ENCODE measurements around the gene SNCAIP. TPM values are rescaled to one million over a fixed set of nuclear protein-coding genes. Genes with fewer than 3 reads are reported as not detected.

Gene SNCAIP
- total and polyA plus RNA-seq, 2 experiments from 2014 or later = 1.5 to 2.4 TPM

DNA sequence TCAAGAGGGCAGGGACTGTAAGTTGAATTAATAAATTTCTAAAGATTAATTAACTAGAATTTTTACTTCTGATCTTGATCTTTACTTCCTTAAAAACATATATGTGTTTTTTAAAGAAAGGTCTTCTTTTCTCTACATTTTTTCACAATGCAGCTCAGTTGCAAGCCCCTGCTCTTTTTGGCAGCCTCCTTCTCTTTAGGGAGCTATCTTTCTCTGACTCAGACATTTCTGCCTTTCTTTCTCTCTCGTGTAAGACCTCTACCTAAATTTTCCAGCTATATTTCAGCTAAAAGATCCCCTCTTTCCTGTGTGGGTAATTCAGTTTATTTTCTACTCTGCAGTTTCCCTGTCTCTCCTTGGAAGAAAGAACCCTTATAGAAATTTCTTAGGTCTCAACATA lies 38.3 kb upstream of the SNCAIP start:
- DNase-seq = no peak
- Histone ChIP-seq H3K9ac (no peak overlapping the region), H3K79me2 (ENCODE audit: insufficient read depth) (no peaks in the 10 kb centered on the region), H3K27me3 (replicated peaks; ENCODE audit: insufficient read depth) (no peaks in the 10 kb centered on the region), H3K36me3 (ENCODE audit: low read depth) (no peaks in the 10 kb centered on the region), H3K9me3 (ENCODE audit: low read depth) (no peaks in the 10 kb centered on the region), H2AFZ (no peak overlapping the region), H3K9me2 (ENCODE audit: insufficient read depth) (no peaks in the 10 kb centered on the region), H3F3A (ENCODE audit: insufficient read depth) (no peaks in the 10 kb centered on the region), H3K27ac (no peak overlapping the region), H3K4me2 (ENCODE audit: unreplicated experiment) (no peak overlapping the region), H4K20me1 (ENCODE audit: insufficient read depth) (no peaks in the 10 kb centered on the region), H3K4me1 (ENCODE audit: insufficient read depth) (no peaks in the 10 kb centered on the region), H3K4me3 (no peak overlapping the region)
- 6 to 9% methylated on average over 1 of the region's 1 CpG for WGBS, 2 experiments (ENCODE audit: low coverage in 1 of 2, low lambda C conversion rate in 2 of 2, missing lambda C conversion rate in 2 of 2)
- TF ChIP-seq EZH2phosphoT487 (IDR thresholded peaks at IDR 0.05; ENCODE audit: insufficient read depth, low read depth) = no peak
- TF ChIP-seq EZH2 (IDR thresholded peaks at IDR 0.05; ENCODE audit: insufficient read depth, poor library complexity, severe bottlenecking) = no peak
- in situ Hi-C loops (cut with MboI) = no loop called here

DNA sequence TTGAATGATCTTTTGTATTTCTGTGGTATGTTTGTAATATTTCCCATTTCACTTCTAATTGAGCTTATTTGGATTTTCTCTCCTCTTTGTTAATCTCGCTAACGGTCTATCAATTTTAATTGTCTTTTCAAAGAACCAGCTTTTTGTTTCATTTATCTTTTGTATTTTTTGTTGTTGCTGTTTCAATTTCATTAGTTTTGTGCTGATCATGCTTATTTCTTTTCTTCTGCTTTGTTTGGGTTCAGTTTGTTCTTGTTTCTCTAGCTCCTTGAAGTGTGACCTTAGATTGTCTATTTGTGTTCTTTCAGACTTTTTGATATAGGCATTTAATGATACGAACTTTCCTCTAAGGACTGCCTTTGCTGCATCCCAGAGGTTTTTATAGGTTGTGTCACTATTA lies 28.4 kb upstream of the SNCAIP start:
- TF ChIP-seq EZH2phosphoT487 (IDR thresholded peaks at IDR 0.05; ENCODE audit: insufficient read depth, low read depth) = no peak
- TF ChIP-seq EZH2 (IDR thresholded peaks at IDR 0.05; ENCODE audit: insufficient read depth, poor library complexity, severe bottlenecking) = no peak
- no peaks in the 10 kb centered on the region for H4K20me1 ChIP-seq (ENCODE audit: insufficient read depth)
- no peak overlapping the region for H2AFZ ChIP-seq
- no peak overlapping the region for H3K9ac ChIP-seq
- H3K9me3 ChIP-seq (ENCODE audit: low read depth) = no peaks in the 10 kb centered on the region
- no peaks in the 10 kb centered on the region for H3K9me2 ChIP-seq (ENCODE audit: insufficient read depth)
- no peak overlapping the region for H3K27ac ChIP-seq
- DNase-seq = no peak
- in situ Hi-C loops (cut with MboI) = no loop called here
- 71 to 75% methylated on average over 3 of the region's 3 CpGs for WGBS, 2 experiments (ENCODE audit: low coverage in 1 of 2, low lambda C conversion rate in 2 of 2, missing lambda C conversion rate in 2 of 2)
- H3K79me2 ChIP-seq (ENCODE audit: insufficient read depth) = no peaks in the 10 kb centered on the region
- H3F3A ChIP-seq (ENCODE audit: insufficient read depth) = no peaks in the 10 kb centered on the region
- H3K27me3 ChIP-seq (replicated peaks; ENCODE audit: insufficient read depth) = no peaks in the 10 kb centered on the region
- H3K36me3 ChIP-seq (ENCODE audit: low read depth) = no peaks in the 10 kb centered on the region
- no peak overlapping the region for H3K4me3 ChIP-seq
- H3K4me2 ChIP-seq (ENCODE audit: unreplicated experiment) = no peak overlapping the region
- no peaks in the 10 kb centered on the region for H3K4me1 ChIP-seq (ENCODE audit: insufficient read depth)

DNA sequence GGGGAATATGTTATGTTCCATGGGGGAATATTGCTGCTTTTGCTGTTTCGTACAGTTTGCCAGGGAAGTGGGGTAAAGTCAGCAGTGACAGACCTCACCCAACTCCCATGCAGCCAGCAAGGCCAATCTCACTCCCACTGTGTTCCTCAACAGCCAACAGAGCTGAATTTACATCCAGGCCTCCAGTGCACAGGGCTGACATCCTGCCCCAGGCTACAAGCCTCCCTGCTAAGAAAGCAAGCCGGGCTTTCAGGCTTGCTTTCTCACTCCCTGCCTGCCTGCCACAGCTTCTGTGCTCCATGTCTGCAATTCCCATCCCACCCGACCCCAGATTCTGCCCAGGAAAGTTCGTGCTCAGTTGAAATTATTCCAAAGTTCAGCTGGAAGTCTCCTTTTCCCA lies 25.5 kb upstream of the SNCAIP start:
- no peak for DNase-seq
- no peak for TF ChIP-seq EZH2phosphoT487 (IDR thresholded peaks at IDR 0.05; ENCODE audit: insufficient read depth, low read depth)
- no peak for TF ChIP-seq EZH2 (IDR thresholded peaks at IDR 0.05; ENCODE audit: insufficient read depth, poor library complexity, severe bottlenecking)
- H3K27me3 ChIP-seq (replicated peaks; ENCODE audit: insufficient read depth) = no peaks in the 10 kb centered on the region
- 39 to 51% methylated on average over 4 of the region's 4 CpGs for WGBS, 2 experiments (ENCODE audit: low coverage in 1 of 2, low lambda C conversion rate in 2 of 2, missing lambda C conversion rate in 2 of 2)
- no peaks in the 10 kb centered on the region for H4K20me1 ChIP-seq (ENCODE audit: insufficient read depth)
- no peaks in the 10 kb centered on the region for H3K36me3 ChIP-seq (ENCODE audit: low read depth)
- H3K4me2 ChIP-seq (ENCODE audit: unreplicated experiment) = no peak overlapping the region
- no peak overlapping the region for H2AFZ ChIP-seq
- in situ Hi-C loops (cut with MboI) = no loop called here
- H3K79me2 ChIP-seq (ENCODE audit: insufficient read depth) = no peaks in the 10 kb centered on the region
- H3K27ac ChIP-seq = no peak overlapping the region
- H3K9ac ChIP-seq = no peak overlapping the region
- H3K9me2 ChIP-seq (ENCODE audit: insufficient read depth) = no peaks in the 10 kb centered on the region
- H3K9me3 ChIP-seq (ENCODE audit: low read depth) = no peaks in the 10 kb centered on the region
- H3F3A ChIP-seq (ENCODE audit: insufficient read depth) = no peaks in the 10 kb centered on the region
- H3K4me1 ChIP-seq (ENCODE audit: insufficient read depth) = no peaks in the 10 kb centered on the region
- no peak overlapping the region for H3K4me3 ChIP-seq

DNA sequence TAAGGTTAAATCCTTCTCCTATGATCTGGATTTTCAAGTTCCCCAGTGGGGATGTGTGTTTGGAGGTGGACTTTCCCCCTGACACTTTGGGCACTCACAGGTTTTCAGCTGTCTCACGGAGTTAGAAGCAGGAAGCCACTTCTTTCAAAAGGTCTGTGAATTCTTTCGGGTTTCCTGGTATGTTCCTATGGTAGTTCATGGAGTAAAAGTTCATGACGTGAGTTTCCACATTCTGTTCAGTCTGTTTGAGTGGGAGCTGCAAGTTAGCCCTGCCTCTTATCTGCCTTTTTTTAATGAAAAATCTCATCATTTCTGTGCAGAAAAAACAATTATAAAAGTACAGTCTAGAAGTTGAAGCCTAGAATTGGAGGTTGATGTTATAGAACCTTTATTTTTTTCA lies 24.9 kb upstream of the SNCAIP start:
- in situ Hi-C loops (cut with MboI) = no loop called here
- no peak overlapping the region for H3K4me2 ChIP-seq (ENCODE audit: unreplicated experiment)
- H3K27me3 ChIP-seq (replicated peaks; ENCODE audit: insufficient read depth) = no peaks in the 10 kb centered on the region
- no peak overlapping the region for H3K4me3 ChIP-seq
- 52 to 59% methylated on average over 3 of the region's 3 CpGs for WGBS, 2 experiments (ENCODE audit: low coverage in 1 of 2, low lambda C conversion rate in 2 of 2, missing lambda C conversion rate in 2 of 2)
- no peaks in the 10 kb centered on the region for H3K79me2 ChIP-seq (ENCODE audit: insufficient read depth)
- no peak overlapping the region for H3K27ac ChIP-seq
- TF ChIP-seq EZH2 (IDR thresholded peaks at IDR 0.05; ENCODE audit: insufficient read depth, poor library complexity, severe bottlenecking) (no peak), EZH2phosphoT487 (IDR thresholded peaks at IDR 0.05; ENCODE audit: insufficient read depth, low read depth) (no peak)
- H4K20me1 ChIP-seq (ENCODE audit: insufficient read depth) = no peaks in the 10 kb centered on the region
- H3K4me1 ChIP-seq (ENCODE audit: insufficient read depth) = no peaks in the 10 kb centered on the region
- H3K9me2 ChIP-seq (ENCODE audit: insufficient read depth) = no peaks in the 10 kb centered on the region
- H3K9ac ChIP-seq = no peak overlapping the region
- H3K9me3 ChIP-seq (ENCODE audit: low read depth) = no peaks in the 10 kb centered on the region
- no peaks in the 10 kb centered on the region for H3F3A ChIP-seq (ENCODE audit: insufficient read depth)
- DNase-seq = no peak
- H2AFZ ChIP-seq = peak overlapping the region; percentile 3; the same call in 1 of the 2 replicates
- H3K36me3 ChIP-seq (ENCODE audit: low read depth) = no peaks in the 10 kb centered on the region

Measured in GM23248 (cell line).